Neutrophil (primary cell): ENCODE data around the gene CUBN.

ENCODE experiments used
- H3K27ac ChIP-seq: fragments of 200-600 bp; sonication (generic); 2 replicates; pipeline ENCODE4 v1.5.1; 2016; ENCODE audit warnings: mild to moderate bottlenecking, moderate library complexity
- H3K27me3 ChIP-seq: fragments of 200-600 bp; sonication (generic); 2 replicates; pipeline ENCODE4 v1.6.0; 2016; ENCODE audit warnings: mild to moderate bottlenecking
- H3K36me3 ChIP-seq: fragments of 200-600 bp; sonication (generic); 2 replicates; pipeline ENCODE4 v1.5.1; 2017
- H3K4me1 ChIP-seq, 2 experiments: fragments of 200-600 bp in 1 of 2; sonication (generic) in 1 of 2; 1 replicate in 1 of 2; 2 replicates in 1 of 2; pipeline versions ENCODE4 v1.5.1 to v1.6.1; 2013 to 2016; ENCODE audit warnings: low read depth in 1 of 2, low read length in 1 of 2, mild to moderate bottlenecking in 1 of 2, moderate library complexity in 1 of 2; ENCODE audit not compliant: control insufficient read depth in 1 of 2, insufficient read depth in 1 of 2
- H3K4me3 ChIP-seq, 2 experiments: fragments of 200-600 bp in 1 of 2; sonication (generic) in 1 of 2; 1 replicate in 1 of 2; 2 replicates in 1 of 2; pipeline ENCODE4 v1.5.1; 2013 to 2016; ENCODE audit warnings: low read depth in 1 of 2, low read length in 1 of 2, mild to moderate bottlenecking in 1 of 2, moderate library complexity in 1 of 2
- H3K9me3 ChIP-seq: fragments of 200-600 bp; sonication (generic); 2 replicates; pipeline ENCODE4 v1.5.1; 2016
- TF ChIP-seq, protein P1 (sequence below): fragments of 200-600 bp; sonication (generic); IDR thresholded peaks from 2 replicates; pipeline ENCODE4 v1.5.1; 2016; ENCODE audit warnings: antibody characterized with exemption

CUBN gene

GRCh38 chr10:16909271-16909767 is 220.3 kb downstream of the CUBN start:
- TF ChIP-seq, protein P1, sequence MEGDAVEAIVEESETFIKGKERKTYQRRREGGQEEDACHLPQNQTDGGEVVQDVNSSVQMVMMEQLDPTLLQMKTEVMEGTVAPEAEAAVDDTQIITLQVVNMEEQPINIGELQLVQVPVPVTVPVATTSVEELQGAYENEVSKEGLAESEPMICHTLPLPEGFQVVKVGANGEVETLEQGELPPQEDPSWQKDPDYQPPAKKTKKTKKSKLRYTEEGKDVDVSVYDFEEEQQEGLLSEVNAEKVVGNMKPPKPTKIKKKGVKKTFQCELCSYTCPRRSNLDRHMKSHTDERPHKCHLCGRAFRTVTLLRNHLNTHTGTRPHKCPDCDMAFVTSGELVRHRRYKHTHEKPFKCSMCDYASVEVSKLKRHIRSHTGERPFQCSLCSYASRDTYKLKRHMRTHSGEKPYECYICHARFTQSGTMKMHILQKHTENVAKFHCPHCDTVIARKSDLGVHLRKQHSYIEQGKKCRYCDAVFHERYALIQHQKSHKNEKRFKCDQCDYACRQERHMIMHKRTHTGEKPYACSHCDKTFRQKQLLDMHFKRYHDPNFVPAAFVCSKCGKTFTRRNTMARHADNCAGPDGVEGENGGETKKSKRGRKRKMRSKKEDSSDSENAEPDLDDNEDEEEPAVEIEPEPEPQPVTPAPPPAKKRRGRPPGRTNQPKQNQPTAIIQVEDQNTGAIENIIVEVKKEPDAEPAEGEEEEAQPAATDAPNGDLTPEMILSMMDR: no peak
- H3K27me3 ChIP-seq: no peaks in the 10 kb centered on the region

GRCh38 chr10:16907687-16908086 is 221.9 kb downstream of the CUBN start:
- no peaks in the 10 kb centered on the region for H3K36me3 ChIP-seq
- H3K4me3 ChIP-seq: no peak overlapping the region
- no peaks in the 10 kb centered on the region for H3K9me3 ChIP-seq
- no peak overlapping the region for H3K27ac ChIP-seq
- TF ChIP-seq, protein P1: no peak
- no peaks in the 10 kb centered on the region for H3K27me3 ChIP-seq
- H3K4me1 ChIP-seq: peaks cover 0 to 7% of the 10 kb centered on the region in 2 experiments

More at GRCh38 chr10:16909271-16909767, 220.3 kb downstream of the CUBN start:
- H3K36me3 ChIP-seq: no peaks in the 10 kb centered on the region
- H3K9me3 ChIP-seq: no peaks in the 10 kb centered on the region
- no peak overlapping the region for H3K4me3 ChIP-seq
- H3K4me1 ChIP-seq: peaks cover 0 to 7% of the 10 kb centered on the region in 2 experiments
- H3K27ac ChIP-seq: no peak overlapping the region

- Histone ChIP-seq H3K27ac (no peak overlapping the region), H3K4me3 (no peak overlapping the region), H3K27me3 (no peaks in the 10 kb centered on the region), H3K4me1 (no peaks in the 10 kb centered on the region), H3K9me3 (no peaks in the 10 kb centered on the region), H3K36me3 (no peaks in the 10 kb centered on the region)
- TF ChIP-seq, protein P1: no peak
These were observed 224.3 kb downstream of the CUBN start for GRCh38 chr10:16905320-16905719.

DNA sequence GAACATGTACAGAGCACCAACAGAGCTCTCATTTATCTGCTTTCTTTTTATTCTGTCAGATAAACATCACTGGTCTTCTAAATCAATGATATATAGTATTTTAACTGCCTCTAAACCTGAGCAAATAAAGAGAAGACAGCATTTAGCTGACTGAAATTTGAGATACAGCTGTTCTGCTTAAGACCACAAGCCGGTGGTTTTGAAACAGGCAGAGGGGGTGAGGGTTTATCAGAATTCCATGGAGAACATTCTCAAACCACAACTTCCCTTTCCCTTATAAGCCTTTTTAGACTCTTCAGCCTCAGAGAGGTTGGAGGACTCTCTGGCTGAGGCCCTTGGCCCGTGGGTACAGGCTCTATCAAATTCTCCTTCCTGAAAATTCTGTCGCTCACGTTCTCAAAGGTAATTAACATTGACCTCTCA is 225.0 kb downstream of the CUBN start:
- Histone ChIP-seq H3K36me3 (no peaks in the 10 kb centered on the region), H3K9me3 (no peaks in the 10 kb centered on the region), H3K4me3 (no peak overlapping the region), H3K27ac (no peak overlapping the region), H3K4me1 (no peaks in the 10 kb centered on the region), H3K27me3 (no peaks in the 10 kb centered on the region)
- TF ChIP-seq, protein P1: no peak

- TF ChIP-seq, protein P1: no peak
- Histone ChIP-seq H3K9me3 (no peaks in the 10 kb centered on the region), H3K27ac (no peak overlapping the region), H3K27me3 (no peaks in the 10 kb centered on the region), H3K36me3 (no peaks in the 10 kb centered on the region), H3K4me1 (no peaks in the 10 kb centered on the region), H3K4me3 (no peak overlapping the region)
These were observed 225.6 kb downstream of the CUBN start for GRCh38 chr10:16904049-16904448.

DNA sequence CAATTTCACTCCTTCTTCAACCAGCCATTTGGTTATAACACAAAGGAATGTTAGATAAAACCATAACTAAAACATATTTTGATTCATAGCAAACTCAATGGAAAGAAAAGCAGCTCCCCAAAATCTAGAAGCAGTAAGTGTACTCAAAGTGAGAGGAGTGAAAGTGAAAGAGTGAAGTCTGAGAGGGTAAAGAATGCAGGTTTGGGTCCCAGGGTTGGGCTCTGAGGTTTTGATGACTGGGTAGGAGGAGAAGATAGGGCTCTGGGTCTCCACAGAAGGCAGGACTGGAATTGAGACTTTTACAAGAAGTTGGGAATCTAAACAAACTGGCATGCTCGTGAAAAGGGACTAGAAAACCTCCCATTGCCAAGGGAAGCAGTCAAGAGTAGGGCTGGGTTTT is 227.0 kb downstream of the CUBN start:
- Histone ChIP-seq H3K4me1 (no peaks in the 10 kb centered on the region), H3K27ac (no peak overlapping the region), H3K27me3 (no peaks in the 10 kb centered on the region), H3K4me3 (no peak overlapping the region), H3K36me3 (no peaks in the 10 kb centered on the region), H3K9me3 (no peaks in the 10 kb centered on the region)
- TF ChIP-seq, protein P1: no peak
